Activated CD8-positive, alpha-beta memory T cell treated with anti-CD3 and anti-CD28 coated beads for 4 hours (primary cell): Measurements from ENCODE around the gene SIRPB1.
A peak's percentile ranks its signal among the peaks of the same experiment; 100 is the strongest.
"Not testable (repeated sequence)": the region's sequence is repeated elsewhere in the genome, so short reads cannot be mapped to it uniquely, and the experiment has no call there.

Experiments
- DNase-seq, 2 donors: peaks; one replicate each; pipeline ENCODE4 v3.0.0-alpha.2; 2020; ENCODE audit warnings: low read depth in 2 of 2

SIRPB1 gene

GRCh38 chr20:1619861-1620444, at the start of gene SIRPB1:
TSS of gene SIRPB1 (minus strand) at chr20:1620009. CDS start at chr20:1619944, 65 bp downstream.
- no peak for DNase-seq

GRCh38 chr20:1669304-1669703, 49.5 kb upstream of the SIRPB1 start:
- DNase-seq: no peak

GRCh38 chr20:1667502-1668085, 47.8 kb upstream of the SIRPB1 start:
- DNase-seq: no peak

GRCh38 chr20:1666802-1667201, 47.0 kb upstream of the SIRPB1 start:
- no peak for DNase-seq

- DNase-seq: no peak
Observed at GRCh38 chr20:1665345-1665744, 45.5 kb upstream of the SIRPB1 start.

- peak in 1 of 2 donors; percentile 51 for DNase-seq
Observed at GRCh38 chr20:1664911-1665310, 45.1 kb upstream of the SIRPB1 start.

- no peak for DNase-seq
Observed at GRCh38 chr20:1663917-1664316, 44.1 kb upstream of the SIRPB1 start.

- no peak for DNase-seq
Observed at GRCh38 chr20:1661542-1662299, 41.9 kb upstream of the SIRPB1 start.

GRCh38 chr20:1660246-1660645, 40.4 kb upstream of the SIRPB1 start:
- DNase-seq: no peak

- DNase-seq: no peak
Observed at GRCh38 chr20:1657556-1658334, 37.9 kb upstream of the SIRPB1 start, which contains the start of gene SIRPG. TSS of gene SIRPG (minus strand) at chr20:1657779. CDS start at chr20:1657714, 65 bp downstream.

- no peak for DNase-seq
Observed at GRCh38 chr20:1656844-1657243, 37.0 kb upstream of the SIRPB1 start.

GRCh38 chr20:1654996-1655395, 35.2 kb upstream of the SIRPB1 start:
- DNase-seq: no peak

- DNase-seq: no peak
Observed at GRCh38 chr20:1652960-1653359, 33.2 kb upstream of the SIRPB1 start.

- no peak for DNase-seq
Observed at GRCh38 chr20:1652104-1652503, 32.3 kb upstream of the SIRPB1 start.

GRCh38 chr20:1651268-1652058, 31.7 kb upstream of the SIRPB1 start:
- DNase-seq: no peak

- no peak for DNase-seq
Observed at GRCh38 chr20:1648101-1648500, 28.3 kb upstream of the SIRPB1 start.

- DNase-seq: no peak
Observed at GRCh38 chr20:1646975-1647431, 27.2 kb upstream of the SIRPB1 start.

GRCh38 chr20:1644101-1644962, 24.5 kb upstream of the SIRPB1 start:
- DNase-seq: no peak

GRCh38 chr20:1638643-1639042, 18.8 kb upstream of the SIRPB1 start:
- DNase-seq: not testable (repeated sequence)

- no peak for DNase-seq
Observed at GRCh38 chr20:1637755-1638154, 17.9 kb upstream of the SIRPB1 start.
